Cerebellar cortex (tissue), 1 donor: ENCODE data around the gene ATMIN.

Source experiments
- DNase-seq: peaks from one replicate; pipeline ENCODE4 v3.0.0-alpha.2; 2015; ENCODE audit warnings: low spot score

Gene ATMIN

DNA sequence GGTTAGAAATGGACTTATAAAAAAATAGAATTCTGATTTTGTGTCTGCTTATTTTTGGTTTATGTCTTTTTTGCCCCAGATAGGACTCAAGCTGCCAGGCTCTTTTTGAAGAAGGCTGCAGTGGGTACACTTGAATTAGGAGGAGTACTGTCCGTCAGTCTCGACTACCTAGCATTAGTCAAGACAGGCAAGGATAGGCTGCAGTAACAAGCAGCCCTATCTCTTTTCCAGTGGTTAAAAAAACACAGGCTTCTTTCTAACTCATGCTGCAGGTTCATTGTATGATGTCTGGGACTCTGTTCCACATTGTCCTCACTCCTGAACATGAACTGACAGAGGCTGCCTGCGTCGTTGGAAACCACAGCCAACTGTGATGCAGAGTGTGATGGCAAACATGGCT, 33.4 kb downstream of the ATMIN start:
- DNase-seq = no peak

DNA sequence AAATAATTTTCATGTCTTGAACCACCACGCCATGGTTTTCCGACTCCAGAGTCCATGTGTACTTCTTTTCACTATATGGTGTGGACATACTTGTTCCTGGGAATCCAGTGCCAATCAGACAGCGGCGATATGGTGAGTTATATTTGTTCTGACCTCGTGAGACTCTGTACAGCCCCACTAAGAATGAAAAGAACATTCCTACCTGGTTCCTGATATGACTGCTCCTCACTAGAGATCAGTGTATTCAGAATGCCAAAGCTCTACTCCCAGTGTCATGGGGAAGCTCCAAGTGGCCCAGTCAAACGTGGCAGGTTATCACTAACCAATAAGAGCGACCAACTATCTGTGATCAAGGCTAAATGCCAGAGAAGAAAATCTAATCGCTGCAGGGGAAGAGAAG, 35.3 kb downstream of the ATMIN start:
- DNase-seq = no peak

DNA sequence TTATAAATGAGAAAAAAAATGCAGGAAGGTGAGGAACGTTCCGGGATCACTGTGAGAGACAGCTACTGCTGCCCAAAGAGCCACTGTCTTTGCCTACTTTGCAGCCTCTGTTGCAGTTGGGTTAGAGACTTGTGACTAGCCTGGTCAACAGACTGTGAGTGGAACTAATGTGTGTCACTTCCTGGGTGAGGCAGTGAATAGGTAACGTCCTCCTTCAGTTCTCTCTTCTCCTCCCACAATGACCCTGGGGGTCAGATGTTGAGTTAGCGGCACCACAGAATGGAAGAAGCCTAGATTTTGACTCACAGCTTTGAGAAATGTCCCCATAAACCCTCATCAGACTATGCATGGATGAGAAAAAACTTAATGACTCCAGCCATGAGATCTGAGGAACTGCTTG, 36.2 kb downstream of the ATMIN start:
- DNase-seq = no peak

DNA sequence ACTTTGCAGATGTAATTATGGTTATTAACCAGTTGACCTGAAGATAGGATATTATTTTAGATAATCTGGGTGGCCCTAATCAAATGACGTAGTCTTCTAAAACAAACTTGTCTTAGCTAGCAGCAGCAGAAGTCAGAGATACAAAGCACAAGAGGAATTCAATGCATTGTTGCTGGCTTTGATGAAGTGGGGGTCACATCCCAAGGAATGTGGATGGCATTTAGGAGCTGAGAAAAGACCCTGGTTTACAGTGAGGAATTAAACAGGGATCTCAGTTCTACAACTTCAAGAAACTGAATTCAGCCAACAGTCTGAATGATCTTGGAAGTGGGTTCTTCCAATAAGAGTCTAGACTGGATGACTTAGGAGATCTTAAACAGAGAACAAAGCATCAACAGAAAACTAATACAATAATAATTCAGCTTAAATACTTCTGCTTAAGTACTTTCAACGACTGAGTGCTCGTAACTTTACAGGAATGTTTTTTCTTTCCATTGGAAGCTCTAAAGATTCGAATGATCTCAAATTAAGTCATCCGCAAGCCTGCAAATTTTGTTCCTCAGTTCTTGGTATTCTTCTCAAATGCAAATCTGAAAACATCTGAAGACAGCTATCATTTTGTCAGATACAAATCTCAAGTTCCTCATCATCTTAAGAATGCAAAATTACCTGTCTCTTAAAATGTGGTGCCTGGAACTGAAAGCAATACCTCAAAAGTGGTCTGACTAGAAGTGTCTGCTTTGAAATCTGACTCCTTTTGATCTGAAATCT, 38.1 kb downstream of the ATMIN start:
- no peak for DNase-seq

DNA sequence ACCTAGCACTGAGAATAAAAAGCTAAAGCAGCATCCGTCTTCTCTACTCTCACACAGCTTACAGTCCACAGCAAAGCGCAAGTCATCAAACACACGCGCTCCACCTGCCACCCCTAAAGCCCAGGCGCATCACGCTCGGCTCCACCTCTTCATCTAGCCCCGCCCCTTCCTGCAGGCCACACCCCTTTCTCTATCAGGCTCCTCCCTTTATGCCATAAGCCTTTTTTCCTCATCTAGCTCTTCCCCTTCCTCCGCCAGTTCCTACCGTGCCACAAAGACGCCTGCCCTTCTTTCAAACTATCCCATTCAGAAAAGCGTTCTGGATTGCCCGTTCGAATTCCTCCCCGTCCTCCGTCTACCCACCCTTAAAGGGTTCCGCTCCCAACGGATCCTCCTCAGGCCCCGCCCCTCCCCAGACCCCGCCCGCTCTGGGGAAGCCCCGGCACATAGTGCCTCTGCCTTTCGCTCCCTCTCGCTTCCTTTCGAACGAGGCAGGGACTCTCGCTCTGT, 41.0 kb downstream of the ATMIN start:
- peak; percentile 92 for DNase-seq

DNA sequence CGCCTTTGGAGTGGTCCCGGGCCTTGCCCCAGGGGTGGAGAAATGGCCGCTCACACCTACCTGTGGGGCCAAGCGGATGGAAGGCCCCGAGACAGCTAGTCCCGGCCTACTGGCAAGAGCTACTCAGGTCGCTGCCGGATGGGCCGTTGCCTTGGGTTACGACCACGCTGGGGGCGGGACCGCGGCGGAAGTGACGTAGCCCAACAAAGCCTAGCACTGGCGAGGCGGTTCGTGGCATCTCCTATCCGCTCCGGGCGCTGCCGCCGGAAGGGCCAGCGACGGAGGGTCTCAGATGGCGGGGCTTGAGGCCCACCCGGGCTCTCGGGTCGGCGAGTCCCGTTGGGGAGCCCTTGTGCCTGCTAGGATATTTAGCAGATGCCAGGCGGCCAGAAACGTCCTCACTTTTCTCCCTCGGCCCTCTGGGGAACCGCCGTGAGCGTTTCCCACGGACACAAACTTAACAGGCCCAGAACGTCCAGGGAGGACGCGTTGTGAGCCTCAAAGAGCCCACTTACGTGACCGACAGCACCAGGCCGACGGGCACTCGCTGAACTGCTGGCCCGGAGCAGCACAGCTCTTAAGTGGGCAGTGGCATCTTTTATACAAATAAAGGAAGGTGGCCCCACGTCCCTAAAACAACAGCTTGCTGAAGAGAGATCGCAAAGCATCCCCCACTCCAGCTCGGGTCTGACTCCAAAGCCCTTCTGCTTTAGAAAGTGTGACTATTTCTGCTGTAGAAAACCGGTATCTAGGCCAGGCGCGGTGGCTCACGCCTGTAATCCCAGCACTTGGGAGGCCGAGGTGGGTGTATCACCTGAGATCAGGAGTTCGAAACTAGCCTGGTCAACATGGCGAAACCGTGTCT, 41.7 kb downstream of the ATMIN start, which contains the start of gene C16orf46:
Gene C16orf46 (minus strand): TSS at position 163 of the 865 bp plus-strand sequence. CDS start 13,283 bp downstream, outside the sequence.
- peak; percentile 98 for DNase-seq

DNA sequence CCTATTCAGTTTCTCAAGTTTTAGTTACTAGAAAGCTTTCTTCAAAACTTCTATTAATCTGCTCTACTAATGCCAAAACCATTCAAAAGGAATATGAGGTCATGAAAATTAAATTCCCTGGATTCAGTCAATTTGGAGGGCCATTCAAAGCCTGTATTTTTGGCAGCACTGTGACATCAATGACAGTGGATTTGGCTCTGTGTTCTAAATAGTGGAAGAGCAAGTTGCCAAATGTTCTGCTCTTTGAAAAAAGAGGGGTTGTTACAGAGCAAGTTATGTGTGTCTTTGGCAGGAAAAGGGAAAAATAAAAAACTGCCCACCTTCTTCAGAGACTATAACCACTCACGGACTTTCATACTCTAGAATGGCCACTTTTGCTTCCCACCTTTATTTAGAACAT, 44.6 kb downstream of the ATMIN start:
- peak; percentile 15 for DNase-seq

DNA sequence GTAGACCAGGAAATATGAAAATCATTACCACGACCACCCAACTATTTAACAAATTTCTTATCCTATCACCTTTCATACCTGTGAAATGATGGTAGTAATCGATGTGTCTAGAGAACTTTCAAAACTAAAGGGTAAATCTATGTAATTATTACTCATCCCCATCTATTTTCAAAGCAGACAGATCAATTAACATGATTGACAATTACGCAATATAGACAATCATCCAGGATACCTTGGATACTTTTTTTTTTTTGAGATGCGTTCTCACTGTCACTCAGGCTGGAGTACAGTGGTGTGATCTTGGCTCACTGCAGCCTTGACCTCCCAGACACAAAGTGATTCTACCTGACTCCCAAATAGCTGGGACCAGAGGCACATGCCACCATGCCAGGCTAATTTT, 45.4 kb downstream of the ATMIN start:
- DNase-seq = no peak

DNA sequence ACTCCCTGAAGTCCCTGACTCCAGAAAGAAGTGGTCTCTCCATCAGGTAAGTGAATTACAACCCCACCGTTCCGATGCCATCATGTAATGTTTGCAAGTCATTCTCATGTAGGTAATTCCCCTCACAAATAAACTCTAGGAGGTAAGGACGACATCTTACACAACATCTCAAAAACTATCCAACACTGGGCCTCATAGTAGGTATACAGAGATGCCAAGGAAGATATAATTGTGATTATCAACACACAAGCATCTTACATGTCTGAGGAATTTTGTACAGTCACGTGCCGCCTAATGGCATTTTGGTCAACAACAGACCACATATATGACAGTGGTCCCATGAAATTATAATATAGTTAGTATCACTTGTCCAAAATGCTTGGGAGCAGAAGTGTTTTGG, 53.2 kb downstream of the ATMIN start:
- no peak for DNase-seq

DNA sequence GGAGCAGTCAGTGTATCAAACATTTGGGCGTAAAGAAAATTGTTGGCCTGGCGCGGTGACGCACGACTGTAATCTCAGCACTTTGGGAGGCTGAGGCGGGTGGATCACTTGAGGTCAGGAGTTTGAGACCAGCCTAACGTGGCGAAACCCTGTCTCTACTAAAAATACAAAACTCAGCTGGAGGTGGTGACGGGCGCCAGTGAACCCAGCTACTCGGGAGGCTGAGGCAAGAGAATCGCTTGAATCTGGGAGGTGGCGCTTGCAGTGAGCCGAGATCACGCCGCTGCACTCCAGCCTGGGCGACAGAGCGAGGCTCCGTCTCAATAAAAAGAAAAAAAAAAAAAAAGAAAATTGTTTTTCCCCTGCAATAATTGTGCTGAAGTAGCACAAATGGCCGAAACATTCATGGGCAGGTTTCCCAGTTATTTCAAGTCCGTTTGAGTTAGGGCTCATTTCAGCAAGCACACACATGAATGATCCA, 59.2 kb downstream of the ATMIN start:
- peak; percentile 11 for DNase-seq

DNA sequence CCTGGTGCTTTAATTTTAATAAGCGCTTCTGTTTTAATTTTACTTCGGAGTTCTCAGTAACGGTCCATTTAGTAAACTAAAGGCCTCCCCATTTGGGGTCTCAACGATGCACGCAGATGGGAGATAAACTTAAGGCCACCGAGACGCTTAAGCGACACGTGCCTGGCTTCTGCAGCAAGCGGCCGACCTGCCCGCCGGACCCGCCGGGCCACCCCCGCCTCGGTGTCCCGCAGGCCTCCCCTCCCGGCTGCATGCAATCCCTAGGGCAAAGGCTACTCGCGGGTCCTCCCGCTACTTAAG, 60.0 kb downstream of the ATMIN start:
- DNase-seq = no peak

DNA sequence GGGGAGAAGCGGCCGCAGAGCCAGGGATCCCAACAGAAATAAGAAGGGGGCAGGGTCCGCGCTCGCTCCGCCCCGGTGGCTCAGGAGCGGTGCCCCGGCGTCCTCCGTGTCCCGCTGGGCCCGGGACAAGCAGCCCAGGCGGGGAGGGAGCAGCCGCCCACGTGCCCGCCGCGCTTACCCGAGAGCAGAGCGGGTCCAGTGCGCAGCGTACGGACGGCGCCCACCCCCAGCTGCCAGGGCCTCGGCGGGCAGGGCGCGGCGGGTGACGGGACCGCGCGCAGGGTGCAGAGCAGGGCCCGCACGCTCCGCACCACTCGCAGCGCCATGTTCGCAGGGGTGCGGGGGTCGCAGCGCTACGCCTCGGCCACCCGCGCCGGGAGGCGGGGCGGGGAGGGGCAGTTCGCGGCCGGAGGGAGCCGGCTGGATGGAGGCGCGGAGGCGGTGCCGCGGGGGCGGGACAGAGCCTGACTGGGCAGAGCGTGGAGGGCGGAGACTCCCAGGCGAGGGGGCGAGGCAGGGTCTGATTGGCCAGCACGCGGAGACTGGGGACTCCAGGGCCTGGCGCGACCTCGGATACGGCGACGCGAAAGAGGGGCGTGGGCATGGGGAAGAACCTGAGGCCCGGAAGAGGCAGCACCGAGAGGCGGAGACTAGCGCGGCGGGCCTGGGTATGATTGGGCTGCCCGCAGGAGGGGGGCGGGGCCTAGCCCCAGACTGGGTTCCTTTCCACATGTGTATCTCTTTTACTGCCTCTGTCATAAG, 60.5 kb downstream of the ATMIN start, which contains the start of gene GCSH:
Gene GCSH (minus strand): TSS at position 443 of the 762 bp plus-strand sequence. CDS start 117 bp downstream, at position 326.
- DNase-seq = peak; percentile 99

DNA sequence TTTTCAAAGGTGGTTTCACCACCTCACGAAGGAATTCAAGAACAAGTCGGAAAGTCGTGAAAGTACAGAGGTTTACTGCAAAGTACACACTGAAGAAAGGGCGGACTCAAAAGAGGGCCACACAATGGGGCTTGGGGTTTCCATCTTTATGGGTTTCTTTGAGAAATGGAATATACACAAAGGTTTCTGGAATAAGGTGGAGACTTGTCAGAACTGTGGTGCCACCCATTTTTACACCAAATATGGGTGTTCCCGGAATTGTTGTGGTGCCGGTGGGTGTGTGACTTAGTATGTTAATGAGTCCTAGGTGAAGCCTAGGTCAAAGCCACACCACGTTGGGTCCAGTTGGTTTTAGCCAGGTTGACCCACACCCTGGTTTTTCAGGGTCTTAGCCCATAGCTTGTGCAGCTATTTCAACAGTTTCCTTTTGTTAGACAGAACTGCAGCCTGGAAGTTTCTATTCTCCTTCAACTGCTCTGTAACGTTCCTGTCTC, 61.1 kb downstream of the ATMIN start:
- no peak for DNase-seq
